Sigmoid colon (tissue), 7 donors: ENCODE data around the gene IL3. TPM values are rescaled to one million over a fixed set of nuclear protein-coding genes. Genes with fewer than 3 reads are reported as not detected.

ENCODE experiments used
- DNase-seq: peaks from one replicate; pipeline ENCODE4 v3.0.0-alpha.2; 2019
- H3K27ac ChIP-seq, 4 donors: fragments of 200-600 bp; sonication (generic); one replicate each; pipeline ENCODE4 v1.5.1; 2016 to 2019; ENCODE audit warnings: mild to moderate bottlenecking in 1 of 4
- H3K27me3 ChIP-seq, 3 donors: fragments of 200-600 bp; sonication (generic); one replicate each; pipeline ENCODE4 v1.5.1; 2019; ENCODE audit warnings: mild to moderate bottlenecking in 1 of 3
- H3K36me3 ChIP-seq, 4 donors: fragments of 200-600 bp; sonication (generic); one replicate each; pipeline ENCODE4 v1.5.1; 2016 to 2019
- H3K4me1 ChIP-seq, 4 donors: fragments of 200-600 bp; sonication (generic); one replicate each; pipeline ENCODE4 v1.5.1; 2017 to 2019
- H3K4me3 ChIP-seq, 4 donors: fragments of 200-600 bp; sonication (generic); one replicate each; pipeline ENCODE4 v1.5.1; 2017 to 2019; ENCODE audit warnings: mild to moderate bottlenecking in 2 of 4, moderate library complexity in 1 of 4
- H3K9me3 ChIP-seq, 4 donors: fragments of 200-600 bp in 3 of 4; sonication (generic) in 3 of 4; one replicate each; pipeline versions ENCODE4 v1.5.1 to v1.6.1; 2013 to 2019
- CTCF ChIP-seq, 4 experiments: fragments of 450-650 bp in 3 of 4; fragments of 200-600 bp in 1 of 4; IDR thresholded peaks; one replicate each; pipeline ENCODE4 v1.5.1; 2016 to 2019; ENCODE audit warnings: antibody characterized with exemption in 4 of 4, mild to moderate bottlenecking in 3 of 4, moderate library complexity in 2 of 4
- EP300 ChIP-seq, 4 donors: sonication (generic); formaldehyde crosslinking; IDR thresholded peaks; one replicate each; pipeline ENCODE4 v1.6.1; 2017; ENCODE audit warnings: antibody characterized with exemption in 4 of 4
- POLR2A ChIP-seq, 2 donors: fragments of 450-650 bp; IDR thresholded peaks; one replicate each; pipeline ENCODE4 v1.6.1; 2016; ENCODE audit warnings: antibody characterized with exemption in 2 of 2, mild to moderate bottlenecking in 2 of 2, moderate library complexity in 2 of 2
- POLR2AphosphoS5 ChIP-seq, 4 donors: sonication (generic); formaldehyde crosslinking; IDR thresholded peaks; one replicate each; pipeline ENCODE4 v1.6.1; 2017; ENCODE audit warnings: antibody characterized with exemption in 4 of 4
- WGBS, 2 donors: extraction: QIAGEN DNeasy Blood & Tissue Kit; methylation state at CpG; one replicate each; pipeline ENCODE4 v1.1.7; 2013; 5-methylcytosine and 5-hydroxymethylcytosine counted together
- intact Hi-C: fragments of 100-400 bp; cut with DNase I; formaldehyde crosslinking; loops from one replicate; pipeline ENCODE4 v1.15.1; 2023
- polyA plus RNA-seq, 3 donors: library from polyadenylated mRNA; stranded (reverse); fragments of 200-250 nt; gene quantifications; one replicate each; pipeline ENCODE4 v1.2.3, GENCODE V29; 2013
- total RNA-seq, 4 donors: library from RNA; depleted of rRNA; stranded (reverse); fragments of >200 nt; gene quantifications; one replicate each; pipeline ENCODE4 v1.1.0, GENCODE V29; 2016
- donor health status: healthy with polysubstance abuse.
- donor health status: Bipolar disorder and iron deficiency.
- donor health status: healthy.

Gene IL3
- total RNA-seq (not detected), polyA plus RNA-seq (not detected)

- Histone ChIP-seq H3K4me1 (no peaks in the 10 kb centered on the region), H3K36me3 (no peaks in the 10 kb centered on the region), H3K9me3 (no peaks in the 10 kb centered on the region), H3K27me3 (no peaks in the 10 kb centered on the region), H3K4me3 (no peak within 1 kb of the TSS), H3K27ac (no peak within 1 kb of the TSS)
- TF ChIP-seq CTCF (IDR thresholded peaks at IDR 0.05) (no peak), POLR2A (IDR thresholded peaks at IDR 0.05) (no peak), EP300 (IDR thresholded peaks at IDR 0.05) (no peak), POLR2AphosphoS5 (IDR thresholded peaks at IDR 0.05) (no peak)
- intact Hi-C loops, result no loop called here
- WGBS, 2 donors, result 92 to 93% methylated on average over 16 of the region's 16 CpGs
- peak; percentile 26 for DNase-seq
Observed at GRCh38 chr5:132060501-132061161, at the start of gene IL3. IL3 (plus strand) TSS chr5:132060655; CDS start chr5:132060707, 52 bp downstream.

GRCh38 chr5:132010989-132011621, 49.4 kb upstream of the IL3 start:
- H3K4me1 ChIP-seq, result peaks cover 0 to 16% (median 13%) of the 10 kb centered on the region in 4 donors
- H3K9me3 ChIP-seq, result no peaks in the 10 kb centered on the region
- DNase-seq, result peak; percentile 63
- TF ChIP-seq EP300 (IDR thresholded peaks at IDR 0.05), result no peak
- no peak for TF ChIP-seq CTCF (IDR thresholded peaks at IDR 0.05)
- TF ChIP-seq POLR2A (IDR thresholded peaks at IDR 0.05), result no peak
- no peak for TF ChIP-seq POLR2AphosphoS5 (IDR thresholded peaks at IDR 0.05)
- intact Hi-C loops, result loop anchor here (5.0 kb wide), 1 partner anchor 214 kb away; the partner anchor contains the start of gene FNIP1
- WGBS, 2 donors, result 12 to 14% methylated on average over 46 of the region's 46 CpGs
- H3K36me3 ChIP-seq, result no peaks in the 10 kb centered on the region
- H3K27me3 ChIP-seq, result peaks cover 3 to 17% (median 12%) of the 10 kb centered on the region in 3 donors
- H3K27ac ChIP-seq, result no peak overlapping the region
- peak overlapping the region; percentile 45 to 61 (median 56) for H3K4me3 ChIP-seq

- DNase-seq, result peak; percentile 53
- Histone ChIP-seq H3K27me3 (peaks cover 3 to 17% (median 12%) of the 10 kb centered on the region in 3 donors), H3K36me3 (no peaks in the 10 kb centered on the region), H3K4me1 (peaks cover 0 to 16% (median 13%) of the 10 kb centered on the region in 4 donors), H3K27ac (no peak within 1 kb of the TSS), H3K4me3 (peak within 1 kb of the TSS; percentile 45 to 61 (median 56)), H3K9me3 (no peaks in the 10 kb centered on the region)
- 3 to 4% methylated on average over 63 of the region's 63 CpGs for WGBS, 2 donors
- intact Hi-C loops, result loop anchor here (5.0 kb wide), 1 partner anchor 214 kb away; the partner anchor contains the start of gene FNIP1
- TF ChIP-seq POLR2AphosphoS5 (IDR thresholded peaks at IDR 0.05), result no peak
- TF ChIP-seq EP300 (IDR thresholded peaks at IDR 0.05), result no peak
- no peak for TF ChIP-seq POLR2A (IDR thresholded peaks at IDR 0.05)
- TF ChIP-seq CTCF (IDR thresholded peaks at IDR 0.05), result no peak
Observed at GRCh38 chr5:132011622-132012343, 48.7 kb upstream of the IL3 start, which contains the start of gene ACSL6. ACSL6 (minus strand) TSS chr5:132011658; CDS start chr5:132011553, 105 bp downstream.

GRCh38 chr5:132012371-132013005, 48.0 kb upstream of the IL3 start:
- TF ChIP-seq EP300 (IDR thresholded peaks at IDR 0.05) (no peak), POLR2A (IDR thresholded peaks at IDR 0.05) (no peak), CTCF (IDR thresholded peaks at IDR 0.05) (no peak), POLR2AphosphoS5 (IDR thresholded peaks at IDR 0.05) (no peak)
- Histone ChIP-seq H3K27me3 (peaks cover 3 to 17% (median 12%) of the 10 kb centered on the region in 3 donors), H3K4me3 (no peak overlapping the region), H3K36me3 (no peaks in the 10 kb centered on the region), H3K9me3 (no peaks in the 10 kb centered on the region), H3K4me1 (peaks cover 0 to 16% (median 13%) of the 10 kb centered on the region in 4 donors), H3K27ac (no peak overlapping the region)
- peak; percentile 49 for DNase-seq
- intact Hi-C loops, result loop anchor here (5.0 kb wide), 1 partner anchor 215 kb away; the partner anchor contains the start of gene FNIP1
- 44 to 61% methylated on average over 7 of the region's 7 CpGs for WGBS, 2 donors
